Renal pelvis (tissue), 4 donors: ENCODE results near the gene HOXB7. TPM values are rescaled to one million over a fixed set of nuclear protein-coding genes. Genes with fewer than 3 reads are reported as not detected.

ENCODE experiments used
- DNase-seq: peaks from one replicate; pipeline ENCODE4 v3.0.0-alpha.2; 2013
- polyA plus RNA-seq, 3 donors: library from polyadenylated mRNA; unstranded; fragments of 120-200 nt; gene quantifications; one replicate each; pipeline ENCODE4 v1.2.1, GENCODE V29; 2013; ENCODE audit not compliant: insufficient read length in 3 of 3

HOXB7 gene
- polyA plus RNA-seq, 3 donors, result 53.4 to 59.9 (median 55.3) TPM

GRCh38 chr17:48596735-48597527, 13.9 kb downstream of the HOXB7 start:
- no peak for DNase-seq

- no peak for DNase-seq
Measured at GRCh38 chr17:48596000-48596734, 14.7 kb downstream of the HOXB7 start.

- DNase-seq, result no peak
Measured at GRCh38 chr17:48595278-48595999, 15.4 kb downstream of the HOXB7 start.

GRCh38 chr17:48594538-48595277, 16.1 kb downstream of the HOXB7 start:
- DNase-seq, result no peak

GRCh38 chr17:48593840-48594537, 16.8 kb downstream of the HOXB7 start:
- DNase-seq, result peak; percentile 93

GRCh38 chr17:48593126-48593829, 17.5 kb downstream of the HOXB7 start, which contains the start of gene HOXB5:
Gene HOXB5, minus strand, starts transcription at chr17:48593779. Its CDS starts 97 bp downstream, at chr17:48593682.
- no peak for DNase-seq

- no peak for DNase-seq
Measured at GRCh38 chr17:48592577-48592976, 18.2 kb downstream of the HOXB7 start.

- no peak for DNase-seq
Measured at GRCh38 chr17:48592057-48592514, 18.7 kb downstream of the HOXB7 start.

- DNase-seq, result no peak
Measured at GRCh38 chr17:48591255-48592056, 19.4 kb downstream of the HOXB7 start.

GRCh38 chr17:48590607-48591161, 20.1 kb downstream of the HOXB7 start:
- DNase-seq, result no peak

- DNase-seq, result peak; percentile 96
Measured at GRCh38 chr17:48589831-48590606, 20.8 kb downstream of the HOXB7 start, which contains the start of gene HOXB3. Gene HOXB3, minus strand, starts transcription at chr17:48590241. Its CDS starts 37,767 bp downstream, at chr17:48552474.

GRCh38 chr17:48589060-48589830, 21.6 kb downstream of the HOXB7 start:
- DNase-seq, result no peak

GRCh38 chr17:48588528-48588927, 22.3 kb downstream of the HOXB7 start:
- no peak for DNase-seq

GRCh38 chr17:48588074-48588415, 22.8 kb downstream of the HOXB7 start:
- DNase-seq, result no peak

- DNase-seq, result peak; percentile 87
Measured at GRCh38 chr17:48587276-48588073, 23.3 kb downstream of the HOXB7 start.
